Astrocyte (in vitro differentiated cells and primary cell): ENCODE results near the gene EYS. TPM values are rescaled to one million over a fixed set of nuclear protein-coding genes. Genes with fewer than 3 reads are reported as not detected.

Experiments used
- DNase-seq: peaks from one replicate; pipeline ENCODE4 v3.0.0-alpha.2; 2010; ENCODE audit warnings: low read depth
- FAIRE-seq: peaks from 2 replicates; lab custom pipeline; 2011; peaks lifted over from hg19 to GRCh38; lab: Jason Lieb, UNC
- H2AFZ ChIP-seq: 2 replicates; pipeline ENCODE4 v1.6.0; 2012; ENCODE audit warnings: low read depth, low read length, inconsistent platforms
- H3K27ac ChIP-seq: 2 replicates; pipeline ENCODE4 v1.5.1; 2011; ENCODE audit warnings: low read depth, low read length, inconsistent platforms
- H3K27me3 ChIP-seq: 2 replicates; pipeline ENCODE4 v1.6.0; 2011; ENCODE audit warnings: low read length, inconsistent platforms; ENCODE audit not compliant: insufficient read depth
- H3K36me3 ChIP-seq: 2 replicates; pipeline ENCODE4 v1.5.1; 2011; ENCODE audit warnings: low read length, inconsistent platforms; ENCODE audit not compliant: insufficient read depth
- H3K4me1 ChIP-seq: 2 replicates; pipeline ENCODE4 v1.5.1; 2011; ENCODE audit warnings: low read length, inconsistent platforms; ENCODE audit not compliant: insufficient read depth
- H3K4me2 ChIP-seq: 2 replicates; pipeline ENCODE4 v1.6.0; 2012; ENCODE audit warnings: low read length, inconsistent platforms
- H3K4me3 ChIP-seq: 2 replicates; pipeline ENCODE4 v1.5.1; 2011; ENCODE audit warnings: low read depth, mild to moderate bottlenecking, low read length, inconsistent platforms; ENCODE audit not compliant: insufficient read depth
- H3K79me2 ChIP-seq: 2 replicates; pipeline ENCODE4 v1.6.0; 2012; ENCODE audit warnings: mild to moderate bottlenecking, low read length, inconsistent platforms; ENCODE audit not compliant: insufficient read depth
- H3K9ac ChIP-seq: 2 replicates; pipeline ENCODE4 v1.6.0; 2012; ENCODE audit warnings: mild to moderate bottlenecking, low read length, inconsistent platforms
- H3K9me3 ChIP-seq: 2 replicates; pipeline ENCODE4 v1.5.1; 2012; ENCODE audit warnings: low read depth, mild to moderate bottlenecking, low read length, inconsistent platforms; ENCODE audit not compliant: insufficient read depth
- H4K20me1 ChIP-seq: 2 replicates; pipeline ENCODE4 v1.6.0; 2012; ENCODE audit warnings: low read length, inconsistent platforms; ENCODE audit not compliant: insufficient read depth
- H3K27ac Mint-ChIP-seq: one replicate; pipeline ENCODE4 v1.8.0; 2021; ENCODE audit warnings: mild to moderate bottlenecking, mixed read lengths; ENCODE audit not compliant: unreplicated experiment
- H3K27me3 Mint-ChIP-seq: one replicate; pipeline ENCODE4 v1.8.0; 2021; ENCODE audit warnings: low read depth, mixed read lengths; ENCODE audit not compliant: unreplicated experiment
- H3K36me3 Mint-ChIP-seq: one replicate; pipeline ENCODE4 v1.8.0; 2021; ENCODE audit warnings: low read depth, mixed read lengths; ENCODE audit not compliant: unreplicated experiment
- H3K4me1 Mint-ChIP-seq: one replicate; pipeline ENCODE4 v1.8.0; 2021; ENCODE audit warnings: low read depth, mixed read lengths; ENCODE audit not compliant: unreplicated experiment
- H3K4me3 Mint-ChIP-seq: one replicate; pipeline ENCODE4 v1.8.0; 2021; ENCODE audit warnings: mild to moderate bottlenecking, moderate library complexity, mixed read lengths; ENCODE audit not compliant: unreplicated experiment
- H3K9me3 Mint-ChIP-seq: one replicate; pipeline ENCODE4 v1.8.0; 2021; ENCODE audit warnings: mild to moderate bottlenecking, mixed read lengths; ENCODE audit not compliant: unreplicated experiment
- EZH2 ChIP-seq: IDR thresholded peaks from 2 replicates; pipeline ENCODE4 v1.6.1; 2012; ENCODE audit warnings: mild to moderate bottlenecking, low read length, inconsistent platforms; ENCODE audit not compliant: insufficient read depth
- total RNA-seq: library from RNA; stranded (reverse); gene quantifications from 2 replicates; pipeline ENCODE4 v1.2.1, GENCODE V29; 2021
- TF ChIP-seq, protein P1 (sequence below): IDR thresholded peaks from 2 replicates; pipeline ENCODE4 v1.5.1; 2011; ENCODE audit warnings: low read depth, mild to moderate bottlenecking, inconsistent platforms, low read length, moderate library complexity; ENCODE audit not compliant: insufficient read depth

EYS gene
- total RNA-seq, 1 donor from 2014 or later = 0.16 TPM

- Histone ChIP-seq H3K27me3 (no peaks in the 10 kb centered on the region), H3K9ac (no peak overlapping the region), H3K9me3 (no peaks in the 10 kb centered on the region), H3K36me3 (no peaks in the 10 kb centered on the region), H3K4me2 (no peak overlapping the region), H3K27ac (no peak overlapping the region), H3K79me2 (no peaks in the 10 kb centered on the region), H3K4me1 (no peaks in the 10 kb centered on the region), H4K20me1 (no peaks in the 10 kb centered on the region), H2AFZ (no peak overlapping the region), H3K4me3 (no peak overlapping the region)
- Mint-ChIP-seq H3K36me3 (no peaks in the 10 kb centered on the region), H3K4me1 (no peaks in the 10 kb centered on the region), H3K9me3 (no peaks in the 10 kb centered on the region), H3K27me3 (no peaks in the 10 kb centered on the region), H3K27ac (no peak overlapping the region), H3K4me3 (no peak overlapping the region)
- FAIRE-seq (no peak), DNase-seq (no peak)
- TF ChIP-seq, protein P1, sequence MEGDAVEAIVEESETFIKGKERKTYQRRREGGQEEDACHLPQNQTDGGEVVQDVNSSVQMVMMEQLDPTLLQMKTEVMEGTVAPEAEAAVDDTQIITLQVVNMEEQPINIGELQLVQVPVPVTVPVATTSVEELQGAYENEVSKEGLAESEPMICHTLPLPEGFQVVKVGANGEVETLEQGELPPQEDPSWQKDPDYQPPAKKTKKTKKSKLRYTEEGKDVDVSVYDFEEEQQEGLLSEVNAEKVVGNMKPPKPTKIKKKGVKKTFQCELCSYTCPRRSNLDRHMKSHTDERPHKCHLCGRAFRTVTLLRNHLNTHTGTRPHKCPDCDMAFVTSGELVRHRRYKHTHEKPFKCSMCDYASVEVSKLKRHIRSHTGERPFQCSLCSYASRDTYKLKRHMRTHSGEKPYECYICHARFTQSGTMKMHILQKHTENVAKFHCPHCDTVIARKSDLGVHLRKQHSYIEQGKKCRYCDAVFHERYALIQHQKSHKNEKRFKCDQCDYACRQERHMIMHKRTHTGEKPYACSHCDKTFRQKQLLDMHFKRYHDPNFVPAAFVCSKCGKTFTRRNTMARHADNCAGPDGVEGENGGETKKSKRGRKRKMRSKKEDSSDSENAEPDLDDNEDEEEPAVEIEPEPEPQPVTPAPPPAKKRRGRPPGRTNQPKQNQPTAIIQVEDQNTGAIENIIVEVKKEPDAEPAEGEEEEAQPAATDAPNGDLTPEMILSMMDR = no peak
- TF ChIP-seq EZH2 = no peak
Measured at GRCh38 chr6:64347411-64347810, 1359.6 kb downstream of the EYS start.

- no peak overlapping the region for H3K4me3 Mint-ChIP-seq
- TF ChIP-seq, protein P1 = no peak
- TF ChIP-seq EZH2 = no peak
- Histone ChIP-seq H3K4me1 (no peaks in the 10 kb centered on the region), H3K27me3 (no peaks in the 10 kb centered on the region), H3K36me3 (no peaks in the 10 kb centered on the region), H3K4me2 (no peak overlapping the region), H3K4me3 (no peak overlapping the region), H3K27ac (no peak overlapping the region), H3K9ac (no peak overlapping the region), H2AFZ (no peak overlapping the region), H4K20me1 (no peaks in the 10 kb centered on the region), H3K79me2 (no peaks in the 10 kb centered on the region), H3K9me3 (no peaks in the 10 kb centered on the region)
- no peaks in the 10 kb centered on the region for H3K4me1 Mint-ChIP-seq
- H3K9me3 Mint-ChIP-seq = peaks cover 13% of the 10 kb centered on the region
- no peaks in the 10 kb centered on the region for H3K36me3 Mint-ChIP-seq
- H3K27ac Mint-ChIP-seq = no peak overlapping the region
- no peak for FAIRE-seq
- no peak for DNase-seq
- H3K27me3 Mint-ChIP-seq = no peaks in the 10 kb centered on the region
Measured at GRCh38 chr6:64335195-64335594, 1371.8 kb downstream of the EYS start.

GRCh38 chr6:64334636-64335035 is 1372.4 kb downstream of the EYS start:
- Mint-ChIP-seq H3K27me3 (no peaks in the 10 kb centered on the region), H3K4me3 (no peak overlapping the region), H3K9me3 (peaks cover 12% of the 10 kb centered on the region), H3K36me3 (no peaks in the 10 kb centered on the region), H3K4me1 (no peaks in the 10 kb centered on the region), H3K27ac (no peak overlapping the region)
- Histone ChIP-seq H3K4me3 (no peak overlapping the region), H3K27me3 (no peaks in the 10 kb centered on the region), H3K4me2 (no peak overlapping the region), H2AFZ (no peak overlapping the region), H3K4me1 (no peaks in the 10 kb centered on the region), H3K9me3 (no peaks in the 10 kb centered on the region), H3K27ac (no peak overlapping the region), H3K36me3 (no peaks in the 10 kb centered on the region), H4K20me1 (no peaks in the 10 kb centered on the region), H3K9ac (no peak overlapping the region), H3K79me2 (no peaks in the 10 kb centered on the region)
- TF ChIP-seq EZH2 = no peak
- TF ChIP-seq, protein P1 = no peak
- FAIRE-seq (no peak), DNase-seq (no peak)
